Measurements from ENCODE around the gene RPS6KC1.
"Not testable (repeated sequence)": the region's sequence is repeated elsewhere in the genome, so short reads cannot be mapped to it uniquely, and the experiment has no call there.

Gene RPS6KC1

GRCh38 chr1:213111502-213111901, 60.5 kb downstream of the RPS6KC1 start:
- DNase-seq, result no peak

GRCh38 chr1:213112723-213113122, 61.7 kb downstream of the RPS6KC1 start:
- DNase-seq, result not testable (repeated sequence)

GRCh38 chr1:213117699-213118180, 66.7 kb downstream of the RPS6KC1 start:
- DNase-seq, result not testable (repeated sequence)

- no peak for DNase-seq
Observed at GRCh38 chr1:213119794-213120193, 68.8 kb downstream of the RPS6KC1 start.

- DNase-seq, result no peak
Observed at GRCh38 chr1:213120386-213120785, 69.3 kb downstream of the RPS6KC1 start.

- DNase-seq, result no peak
Observed at GRCh38 chr1:213120961-213121360, 69.9 kb downstream of the RPS6KC1 start.

- peak; percentile 49 for DNase-seq
Observed at GRCh38 chr1:213122514-213122929, 71.5 kb downstream of the RPS6KC1 start.

- DNase-seq, result no peak
Observed at GRCh38 chr1:213123087-213123486, 72.0 kb downstream of the RPS6KC1 start.

GRCh38 chr1:213123536-213123935, 72.5 kb downstream of the RPS6KC1 start:
- no peak for DNase-seq

- DNase-seq, result no peak
Observed at GRCh38 chr1:213124590-213124989, 73.5 kb downstream of the RPS6KC1 start.

- no peak for DNase-seq
Observed at GRCh38 chr1:213125643-213126042, 74.6 kb downstream of the RPS6KC1 start.

GRCh38 chr1:213127074-213127473, 76.0 kb downstream of the RPS6KC1 start:
- DNase-seq, result no peak

- no peak for DNase-seq
Observed at GRCh38 chr1:213131851-213132655, 81.0 kb downstream of the RPS6KC1 start.

GRCh38 chr1:213135572-213135971, 84.5 kb downstream of the RPS6KC1 start:
- DNase-seq, result no peak

GRCh38 chr1:213136190-213136917, 85.3 kb downstream of the RPS6KC1 start:
- DNase-seq, result no peak

- no peak for DNase-seq
Observed at GRCh38 chr1:213138391-213138790, 87.3 kb downstream of the RPS6KC1 start.

GRCh38 chr1:213138892-213139291, 87.9 kb downstream of the RPS6KC1 start:
- no peak for DNase-seq

GRCh38 chr1:213148905-213149304, 97.9 kb downstream of the RPS6KC1 start:
- no peak for DNase-seq

GRCh38 chr1:213150090-213150489, 99.0 kb downstream of the RPS6KC1 start:
- not testable (repeated sequence) for DNase-seq

- DNase-seq, result no peak
Observed at GRCh38 chr1:213154056-213154685, 103.1 kb downstream of the RPS6KC1 start.

- DNase-seq, result no peak
Observed at GRCh38 chr1:213159376-213159775, 108.3 kb downstream of the RPS6KC1 start.

- DNase-seq, result not testable (repeated sequence)
Observed at GRCh38 chr1:213160442-213160841, 109.4 kb downstream of the RPS6KC1 start.

- DNase-seq, result no peak
Observed at GRCh38 chr1:213162338-213162737, 111.3 kb downstream of the RPS6KC1 start.

- DNase-seq, result no peak
Observed at GRCh38 chr1:213162862-213163261, 111.8 kb downstream of the RPS6KC1 start.
